HepG2 (cell line): ENCODE data around the gene MARK2. TPM values are rescaled to one million over a fixed set of nuclear protein-coding genes. Genes with fewer than 3 reads are reported as not detected.
A peak's percentile ranks its signal among the peaks of the same experiment; 100 is the strongest.

Experiments
- ASH2L ChIP-seq: fragments of 300-600, 200-600 bp; sonication (generic); IDR thresholded peaks from 2 replicates; pipeline ENCODE4 v1.7.0; 2017; ENCODE audit warnings: low read depth, mild to moderate bottlenecking, moderate library complexity, mixed read lengths, low read length; ENCODE audit not compliant: insufficient read length
- ERF ChIP-seq: IDR thresholded peaks from 2 replicates; pipeline ENCODE4 v1.6.1; 2018; ENCODE audit warnings: missing biosample characterization, missing genetic modification reagents
- GABPB1 ChIP-seq: IDR thresholded peaks from 2 replicates; pipeline ENCODE4 v1.6.1; 2016; ENCODE audit warnings: mild to moderate bottlenecking, missing genetic modification reagents, moderate library complexity, missing compliant biosample characterization
- HOXA5 ChIP-seq: sonication (generic); formaldehyde crosslinking; IDR thresholded peaks from 2 replicates; pipeline ENCODE4 v1.4.0; 2020; ENCODE audit warnings: missing genetic modification reagents
- KDM5B ChIP-seq: sonication (generic); formaldehyde crosslinking; IDR thresholded peaks from 2 replicates; pipeline ENCODE4 v1.4.0; 2020; ENCODE audit warnings: missing genetic modification reagents, mild to moderate bottlenecking, borderline replicate concordance
- PCBP1 ChIP-seq: fragments of 200-400 bp; formaldehyde crosslinking; IDR thresholded peaks from 2 replicates; pipeline ENCODE4 v1.6.1; 2017; ENCODE audit warnings: mild to moderate bottlenecking, low read depth, low read length, borderline replicate concordance
- PITX1 ChIP-seq: sonication (generic); formaldehyde crosslinking; IDR thresholded peaks from 2 replicates; pipeline ENCODE4 v1.5.1; 2020; ENCODE audit warnings: mild to moderate bottlenecking, missing genetic modification reagents
- PPARG ChIP-seq: conservative IDR thresholded peaks from 2 replicates; pipeline ENCODE4 v1.6.1; 2016; ENCODE audit warnings: missing biosample characterization, missing genetic modification reagents
- RARG ChIP-seq: sonication (generic); formaldehyde crosslinking; IDR thresholded peaks from 2 replicates; pipeline ENCODE4 v1.4.0; 2020; ENCODE audit warnings: low read depth, mild to moderate bottlenecking, missing genetic modification reagents
- SMARCE1 ChIP-seq: fragments of 450-650 bp; IDR thresholded peaks from 2 replicates; pipeline ENCODE4 v1.6.1; 2017; ENCODE audit warnings: borderline replicate concordance
- TAF15 ChIP-seq: fragments of 200-400 bp; formaldehyde crosslinking; IDR thresholded peaks from one replicate; pipeline ENCODE4 v1.6.1; 2018; ENCODE audit warnings: mild to moderate bottlenecking, low read depth, low read length; ENCODE audit not compliant: poor library complexity, severe bottlenecking
- TARDBP ChIP-seq: sonication (generic); formaldehyde crosslinking; IDR thresholded peaks from 2 replicates; pipeline ENCODE4 v1.8.0; 2022; ENCODE audit warnings: mild to moderate bottlenecking, missing genetic modification reagents
- XRCC5 ChIP-seq: fragments of 200-400 bp; formaldehyde crosslinking; optimal IDR thresholded peaks from 2 replicates; pipeline ENCODE3; 2017; ENCODE audit warnings: mild to moderate bottlenecking, low read length
- ZBTB7A ChIP-seq: sonication (generic); formaldehyde crosslinking; IDR thresholded peaks from 2 replicates; pipeline ENCODE4 v1.8.0; 2022; ENCODE audit warnings: mild to moderate bottlenecking, missing genetic modification reagents
- ZMYM4 ChIP-seq: sonication (generic); formaldehyde crosslinking; IDR thresholded peaks from 2 replicates; pipeline ENCODE4 v1.8.1; 2023; ENCODE audit warnings: mild to moderate bottlenecking, missing genetic modification reagents
- ZNF558 ChIP-seq: sonication (generic); formaldehyde crosslinking; IDR thresholded peaks from 2 replicates; pipeline ENCODE4 v1.9.0; 2022; ENCODE audit warnings: mild to moderate bottlenecking, missing genetic modification reagents, borderline replicate concordance
- ZNF839 ChIP-seq: sonication (generic); formaldehyde crosslinking; IDR thresholded peaks from 2 replicates; pipeline ENCODE4 v1.4.0; 2020; ENCODE audit warnings: missing genetic modification reagents, mild to moderate bottlenecking, borderline replicate concordance
- polyA plus RNA-seq, 8 experiments: library from polyadenylated mRNA; depleted of rRNA in 3 of 8; stranded (reverse) in 7 of 8; unstranded in 1 of 8; fragments of >200 nt; fragmentation: Illumina TruSeq in 4 of 8; extraction: Trizol in 4 of 8; gene quantifications; 2 replicates each; pipeline versions ENCODE4 v1.2.1 to v1.2.3, GENCODE V29; 2011 to 2016; ENCODE audit warnings: low read depth in 4 of 8, missing spikeins in 1 of 8, mixed read lengths in 1 of 8; ENCODE audit not compliant: insufficient read depth in 1 of 8
- total RNA-seq, 5 experiments: library from RNA; depleted of rRNA; stranded (reverse); fragments of >200 nt; fragmentation: Illumina TruSeq; extraction: Trizol; gene quantifications; 2 replicates each; pipeline ENCODE4 v1.2.3, GENCODE V29; 2016; ENCODE audit warnings: low read depth in 1 of 5
- TF ChIP-seq, protein P1 (sequence below): IDR thresholded peaks from 2 replicates; pipeline ENCODE4 v1.6.1; 2016
- TF ChIP-seq, protein P2 (sequence below): sonication (generic); formaldehyde crosslinking; IDR thresholded peaks from 2 replicates; pipeline ENCODE4 v1.9.0; 2022; ENCODE audit warnings: low read depth, missing genetic modification reagents
- TF ChIP-seq, protein P3 (sequence below): sonication (generic); IDR thresholded peaks from 2 replicates; pipeline ENCODE4 v1.6.1; 2016; ENCODE audit warnings: low read depth, borderline replicate concordance
- TF ChIP-seq, protein P4 (sequence below): sonication (generic); formaldehyde crosslinking; IDR thresholded peaks from 2 replicates; pipeline ENCODE4 v1.8.0; 2023; ENCODE audit warnings: mild to moderate bottlenecking, missing genetic modification reagents
- TF ChIP-seq, protein P5 (sequence below): sonication (generic); formaldehyde crosslinking; IDR thresholded peaks from 2 replicates; pipeline ENCODE4 v1.8.1; 2023; ENCODE audit warnings: missing genetic modification reagents, inconsistent platforms, borderline replicate concordance

The MARK2 gene
- total and polyA plus RNA-seq, 2 of the 13 experiments (the other 11 are each of a cell fraction or from before 2014, with no cell fraction given), result 13.5 to 13.9 TPM

DNA sequence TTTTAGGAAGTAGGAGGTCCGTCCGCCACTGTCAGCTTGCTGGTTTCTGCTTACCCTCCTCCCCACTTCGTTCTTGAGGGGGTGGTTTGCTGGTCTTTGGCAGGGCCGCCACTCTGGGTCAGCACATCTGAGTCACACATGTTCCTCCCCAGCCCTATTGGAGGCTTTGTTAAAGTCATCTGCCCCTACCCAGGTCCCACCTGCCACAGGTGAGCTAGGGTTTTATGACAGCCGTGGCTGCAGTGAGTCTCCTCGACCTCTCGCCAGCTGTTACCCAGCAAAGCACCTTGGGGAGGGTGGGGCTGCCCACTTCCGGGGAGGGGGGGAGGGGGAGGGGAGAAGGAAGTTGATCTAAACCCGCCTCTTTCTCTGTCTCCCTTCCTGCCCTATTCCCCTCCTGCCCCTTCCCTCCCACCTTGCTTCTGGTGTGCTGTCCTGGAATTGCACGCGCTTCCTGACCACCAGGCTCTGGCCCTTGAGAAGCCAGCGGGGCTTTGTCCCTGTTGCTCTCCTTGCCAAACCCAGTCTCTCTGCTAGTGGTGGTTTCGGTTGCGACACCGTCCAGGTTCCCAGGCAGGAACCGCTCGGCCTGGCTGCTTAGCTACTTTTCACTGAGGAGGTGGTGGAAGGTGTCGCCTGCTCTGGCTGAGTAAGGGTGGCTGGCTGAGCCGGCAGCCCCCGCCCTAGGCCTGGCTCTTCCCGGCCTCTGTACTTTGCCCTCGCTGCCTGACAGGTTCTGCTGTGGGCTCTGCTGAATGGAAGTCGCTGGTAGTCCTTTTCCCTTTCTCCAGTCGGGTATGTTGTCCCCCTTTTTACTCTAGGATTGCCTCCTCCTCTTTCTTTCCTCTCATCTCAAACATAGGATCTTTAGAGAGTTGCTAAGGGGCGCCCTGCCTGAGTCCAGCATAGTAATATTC, 49.5 kb downstream of the MARK2 start (continued):
- TF ChIP-seq TARDBP (CRISPR knock-in tag) (peak; percentile 70; the same call in 1 of the 2 replicates), ZNF558 (no peak), XRCC5 (peak; percentile 72), PITX1 (CRISPR knock-in tag) (peak; percentile 59), ZMYM4 (peak; percentile 50; the same call in 1 of the 2 replicates), SMARCE1 (no peak), ZNF839 (CRISPR knock-in tag) (0 out of 2 replicates have a peak, but pooled peaks have one; percentile 62), ERF (CRISPR knock-in tag) (0 out of 2 replicates have a peak, but pooled peaks have one; percentile 65), RARG (CRISPR knock-in tag) (no peak), ZBTB7A (CRISPR knock-in tag) (peak; percentile 46; the same call in 1 of the 2 replicates), PCBP1 (peak; percentile 93), PPARG (CRISPR knock-in tag) (0 out of 2 replicates have a peak, but pooled peaks have one; percentile 26), KDM5B (peak; percentile 67), HOXA5 (0 out of 2 replicates have a peak, but pooled peaks have one; percentile 45), TAF15 (no peak), GABPB1 (CRISPR knock-in tag) (peak; percentile 84), ASH2L (peak; percentile 81)
- TF ChIP-seq, protein P1, sequence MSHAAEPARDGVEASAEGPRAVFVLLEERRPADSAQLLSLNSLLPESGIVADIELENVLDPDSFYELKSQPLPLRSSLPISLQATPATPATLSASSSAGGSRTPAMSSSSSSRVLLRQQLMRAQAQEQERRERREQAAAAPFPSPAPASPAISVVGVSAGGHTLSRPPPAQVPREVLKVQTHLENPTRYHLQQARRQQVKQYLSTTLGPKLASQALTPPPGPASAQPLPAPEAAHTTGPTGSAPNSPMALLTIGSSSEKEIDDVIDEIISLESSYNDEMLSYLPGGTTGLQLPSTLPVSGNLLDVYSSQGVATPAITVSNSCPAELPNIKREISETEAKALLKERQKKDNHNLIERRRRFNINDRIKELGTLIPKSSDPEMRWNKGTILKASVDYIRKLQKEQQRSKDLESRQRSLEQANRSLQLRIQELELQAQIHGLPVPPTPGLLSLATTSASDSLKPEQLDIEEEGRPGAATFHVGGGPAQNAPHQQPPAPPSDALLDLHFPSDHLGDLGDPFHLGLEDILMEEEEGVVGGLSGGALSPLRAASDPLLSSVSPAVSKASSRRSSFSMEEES (CRISPR knock-in tag), result 0 out of 2 replicates have a peak, but pooled peaks have one; percentile 33
- TF ChIP-seq, protein P2, sequence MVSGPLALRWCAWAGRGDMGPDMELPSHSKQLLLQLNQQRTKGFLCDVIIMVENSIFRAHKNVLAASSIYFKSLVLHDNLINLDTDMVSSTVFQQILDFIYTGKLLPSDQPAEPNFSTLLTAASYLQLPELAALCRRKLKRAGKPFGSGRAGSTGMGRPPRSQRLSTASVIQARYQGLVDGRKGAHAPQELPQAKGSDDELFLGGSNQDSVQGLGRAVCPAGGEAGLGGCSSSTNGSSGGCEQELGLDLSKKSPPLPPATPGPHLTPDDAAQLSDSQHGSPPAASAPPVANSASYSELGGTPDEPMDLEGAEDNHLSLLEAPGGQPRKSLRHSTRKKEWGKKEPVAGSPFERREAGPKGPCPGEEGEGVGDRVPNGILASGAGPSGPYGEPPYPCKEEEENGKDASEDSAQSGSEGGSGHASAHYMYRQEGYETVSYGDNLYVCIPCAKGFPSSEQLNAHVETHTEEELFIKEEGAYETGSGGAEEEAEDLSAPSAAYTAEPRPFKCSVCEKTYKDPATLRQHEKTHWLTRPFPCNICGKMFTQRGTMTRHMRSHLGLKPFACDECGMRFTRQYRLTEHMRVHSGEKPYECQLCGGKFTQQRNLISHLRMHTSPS, result 0 out of 2 replicates have a peak, but pooled peaks have one; percentile 17
- TF ChIP-seq, protein P3, sequence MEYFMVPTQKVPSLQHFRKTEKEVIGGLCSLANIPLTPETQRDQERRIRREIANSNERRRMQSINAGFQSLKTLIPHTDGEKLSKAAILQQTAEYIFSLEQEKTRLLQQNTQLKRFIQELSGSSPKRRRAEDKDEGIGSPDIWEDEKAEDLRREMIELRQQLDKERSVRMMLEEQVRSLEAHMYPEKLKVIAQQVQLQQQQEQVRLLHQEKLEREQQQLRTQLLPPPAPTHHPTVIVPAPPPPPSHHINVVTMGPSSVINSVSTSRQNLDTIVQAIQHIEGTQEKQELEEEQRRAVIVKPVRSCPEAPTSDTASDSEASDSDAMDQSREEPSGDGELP, result peak; percentile 93; the same call in 1 of the 2 replicates
- TF ChIP-seq, protein P4, sequence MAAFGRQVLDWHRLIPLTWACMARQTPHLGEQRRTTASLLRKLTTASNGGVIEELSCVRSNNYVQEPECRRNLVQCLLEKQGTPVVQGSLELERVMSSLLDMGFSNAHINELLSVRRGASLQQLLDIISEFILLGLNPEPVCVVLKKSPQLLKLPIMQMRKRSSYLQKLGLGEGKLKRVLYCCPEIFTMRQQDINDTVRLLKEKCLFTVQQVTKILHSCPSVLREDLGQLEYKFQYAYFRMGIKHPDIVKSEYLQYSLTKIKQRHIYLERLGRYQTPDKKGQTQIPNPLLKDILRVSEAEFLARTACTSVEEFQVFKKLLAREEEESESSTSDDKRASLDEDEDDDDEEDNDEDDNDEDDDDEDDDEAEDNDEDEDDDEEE (CRISPR knock-in tag), result 0 out of 2 replicates have a peak, but pooled peaks have one; percentile 39
- TF ChIP-seq, protein P5, sequence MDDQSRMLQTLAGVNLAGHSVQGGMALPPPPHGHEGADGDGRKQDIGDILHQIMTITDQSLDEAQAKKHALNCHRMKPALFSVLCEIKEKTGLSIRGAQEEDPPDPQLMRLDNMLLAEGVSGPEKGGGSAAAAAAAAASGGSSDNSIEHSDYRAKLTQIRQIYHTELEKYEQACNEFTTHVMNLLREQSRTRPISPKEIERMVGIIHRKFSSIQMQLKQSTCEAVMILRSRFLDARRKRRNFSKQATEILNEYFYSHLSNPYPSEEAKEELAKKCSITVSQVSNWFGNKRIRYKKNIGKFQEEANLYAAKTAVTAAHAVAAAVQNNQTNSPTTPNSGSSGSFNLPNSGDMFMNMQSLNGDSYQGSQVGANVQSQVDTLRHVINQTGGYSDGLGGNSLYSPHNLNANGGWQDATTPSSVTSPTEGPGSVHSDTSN (CRISPR knock-in tag), result no peak
